ENCODE results near the gene SLC43A3.

SLC43A3 gene

DNA sequence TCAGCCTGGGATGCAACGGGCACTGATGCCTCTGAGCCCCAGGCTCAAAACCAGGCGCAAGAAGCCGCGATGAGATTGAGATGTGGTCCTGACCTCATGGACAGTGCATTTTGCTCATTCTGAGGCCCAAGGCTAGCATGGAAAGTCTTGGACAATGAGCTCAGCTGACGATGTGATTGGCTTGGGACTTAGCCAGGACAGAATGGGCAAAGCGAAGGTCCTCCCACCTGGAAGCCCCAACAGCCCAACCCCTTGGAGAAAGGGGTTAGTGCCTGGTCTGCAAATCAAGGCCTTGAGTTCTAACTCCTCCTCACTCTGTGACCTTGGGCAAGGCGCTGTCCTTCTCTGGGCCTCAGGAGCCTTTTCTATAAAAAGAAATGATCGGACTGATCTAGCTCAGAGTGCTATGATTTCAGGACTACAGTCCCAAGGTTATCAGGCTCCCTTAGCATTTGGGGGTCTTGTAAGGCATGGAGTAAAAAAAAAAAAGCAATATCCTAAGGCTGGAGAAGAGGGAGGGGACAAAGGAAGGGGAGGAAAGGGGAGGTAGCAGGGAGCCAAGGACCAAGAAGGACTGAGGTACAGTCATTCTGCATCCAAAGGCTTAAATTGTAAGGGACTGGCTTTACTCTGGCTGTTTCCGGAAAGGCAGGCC, 2.7 kb downstream of the SLC43A3 start:
- DNase-seq (ENCODE audit: low read depth in 2 of 2), result no peak
- H3K4me3 ChIP-seq (replicated peaks in 1 of 2; ENCODE audit: low read depth in 2 of 2, low read length in 2 of 2), result peak overlapping the region in 1 of 2 donors; percentile 19
- TF ChIP-seq, protein P1, sequence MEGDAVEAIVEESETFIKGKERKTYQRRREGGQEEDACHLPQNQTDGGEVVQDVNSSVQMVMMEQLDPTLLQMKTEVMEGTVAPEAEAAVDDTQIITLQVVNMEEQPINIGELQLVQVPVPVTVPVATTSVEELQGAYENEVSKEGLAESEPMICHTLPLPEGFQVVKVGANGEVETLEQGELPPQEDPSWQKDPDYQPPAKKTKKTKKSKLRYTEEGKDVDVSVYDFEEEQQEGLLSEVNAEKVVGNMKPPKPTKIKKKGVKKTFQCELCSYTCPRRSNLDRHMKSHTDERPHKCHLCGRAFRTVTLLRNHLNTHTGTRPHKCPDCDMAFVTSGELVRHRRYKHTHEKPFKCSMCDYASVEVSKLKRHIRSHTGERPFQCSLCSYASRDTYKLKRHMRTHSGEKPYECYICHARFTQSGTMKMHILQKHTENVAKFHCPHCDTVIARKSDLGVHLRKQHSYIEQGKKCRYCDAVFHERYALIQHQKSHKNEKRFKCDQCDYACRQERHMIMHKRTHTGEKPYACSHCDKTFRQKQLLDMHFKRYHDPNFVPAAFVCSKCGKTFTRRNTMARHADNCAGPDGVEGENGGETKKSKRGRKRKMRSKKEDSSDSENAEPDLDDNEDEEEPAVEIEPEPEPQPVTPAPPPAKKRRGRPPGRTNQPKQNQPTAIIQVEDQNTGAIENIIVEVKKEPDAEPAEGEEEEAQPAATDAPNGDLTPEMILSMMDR (IDR thresholded peaks at IDR 0.05; ENCODE audit: low read depth, low read length), result no peak

DNA sequence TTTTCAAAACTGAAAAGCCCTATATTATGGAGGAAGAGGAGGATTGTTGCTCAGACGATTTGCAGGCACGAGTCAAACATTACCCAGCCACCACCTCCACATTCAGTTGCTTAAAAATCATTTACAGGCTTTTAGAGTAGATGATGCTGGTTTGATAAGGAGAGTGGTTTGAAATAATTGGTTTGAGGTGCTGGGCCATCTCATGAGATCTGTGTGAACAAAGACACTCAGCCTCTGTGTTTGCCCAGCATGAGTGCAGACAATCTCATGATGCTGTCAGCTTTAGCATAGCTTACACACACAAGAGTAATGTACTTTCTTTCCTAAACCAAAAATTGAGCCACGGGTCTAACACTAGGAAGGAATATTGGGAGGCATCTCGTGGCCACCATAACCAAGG, 4.3 kb downstream of the SLC43A3 start:
- no peak overlapping the region for H3K4me3 ChIP-seq (replicated peaks in 1 of 2; ENCODE audit: low read depth in 2 of 2, low read length in 2 of 2)
- TF ChIP-seq, protein P1 (IDR thresholded peaks at IDR 0.05; ENCODE audit: low read depth, low read length), result no peak
- no peak for DNase-seq (ENCODE audit: low read depth in 2 of 2)

DNA sequence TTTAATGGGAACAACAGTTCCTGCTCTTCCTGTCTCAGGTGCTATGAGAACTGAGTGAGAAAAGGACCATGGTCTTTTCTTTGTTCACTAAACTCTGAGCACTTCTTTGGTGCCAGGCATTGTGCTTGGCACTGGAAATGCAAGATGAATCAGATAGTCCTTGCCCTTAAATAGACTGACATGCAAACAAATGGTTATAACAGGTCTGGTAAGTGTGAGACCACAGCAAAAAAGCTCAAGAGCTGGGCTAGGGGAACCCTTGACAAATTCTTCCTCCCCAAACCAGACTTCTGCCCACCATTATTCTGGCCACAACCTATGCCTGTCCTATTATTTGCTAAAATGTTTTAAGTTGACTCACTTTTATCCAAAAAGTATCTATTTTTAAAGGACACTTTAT, 5.1 kb downstream of the SLC43A3 start:
- no peak for DNase-seq (ENCODE audit: low read depth in 2 of 2)
- H3K4me3 ChIP-seq (replicated peaks in 1 of 2; ENCODE audit: low read depth in 2 of 2, low read length in 2 of 2), result no peak overlapping the region
- TF ChIP-seq, protein P1 (IDR thresholded peaks at IDR 0.05; ENCODE audit: low read depth, low read length), result no peak

DNA sequence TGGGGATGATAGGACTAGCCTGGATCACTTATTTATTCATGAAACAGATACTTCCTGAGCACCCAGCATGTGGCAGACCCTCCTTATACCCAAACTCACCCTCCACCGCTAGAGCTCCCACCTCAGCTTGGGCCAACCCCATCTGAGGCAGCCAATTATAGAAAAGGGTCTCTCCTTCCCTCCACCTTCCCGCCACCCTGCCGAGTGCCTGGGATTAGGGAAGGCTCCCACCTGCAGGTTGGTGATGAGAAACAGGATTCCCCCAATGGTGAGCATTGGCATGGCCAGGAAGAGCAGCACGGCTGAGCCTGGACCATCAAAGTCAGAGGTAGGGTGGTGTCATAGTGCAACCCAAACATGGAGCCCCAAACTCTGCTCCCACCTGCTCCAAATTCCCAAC, 5.9 kb downstream of the SLC43A3 start:
- H3K4me3 ChIP-seq (replicated peaks in 1 of 2; ENCODE audit: low read depth in 2 of 2, low read length in 2 of 2), result no peak overlapping the region
- DNase-seq (ENCODE audit: low read depth in 2 of 2), result no peak
- TF ChIP-seq, protein P1 (IDR thresholded peaks at IDR 0.05; ENCODE audit: low read depth, low read length), result no peak

DNA sequence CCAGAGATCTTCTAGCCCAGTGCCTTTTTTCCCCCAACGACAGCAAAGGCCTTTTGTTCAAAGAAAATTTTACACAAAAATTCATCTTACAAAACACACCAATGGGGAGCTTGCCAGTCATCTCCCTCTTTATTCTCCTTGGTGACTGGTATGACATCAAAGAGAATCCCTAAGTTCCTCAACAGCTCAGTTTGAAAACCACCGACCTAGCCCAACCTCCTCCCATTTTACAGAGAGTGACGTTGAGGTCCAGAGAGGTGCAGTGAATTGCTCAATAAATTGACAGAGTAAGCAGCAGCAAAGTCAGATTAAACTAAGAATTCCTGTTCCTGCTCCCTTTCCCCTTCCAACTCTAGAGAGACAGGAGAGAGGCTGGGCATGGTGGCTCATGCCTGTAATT, 7.8 kb downstream of the SLC43A3 start:
- no peak overlapping the region for H3K4me3 ChIP-seq (replicated peaks in 1 of 2; ENCODE audit: low read depth in 2 of 2, low read length in 2 of 2)

DNA sequence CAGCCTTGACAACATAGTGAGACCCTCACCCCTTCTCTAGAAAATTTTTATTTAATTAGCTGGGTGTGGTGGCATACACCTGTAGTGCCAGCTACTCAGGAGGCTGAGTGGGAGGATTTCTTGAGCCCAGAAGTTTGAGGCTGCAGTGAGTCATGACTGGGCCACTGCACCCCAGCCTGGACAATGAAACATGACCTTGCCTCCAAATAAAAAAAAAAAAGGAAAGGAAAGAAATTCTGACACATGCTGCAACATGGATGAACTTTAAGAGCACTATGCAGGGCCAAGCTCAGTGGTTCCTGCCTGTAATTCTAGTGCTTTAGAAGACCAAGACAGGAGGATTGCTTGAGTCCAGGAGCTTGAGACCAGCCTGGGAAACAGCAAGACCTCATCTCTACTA, 8.8 kb downstream of the SLC43A3 start:
- TF ChIP-seq, protein P1 (IDR thresholded peaks at IDR 0.05; ENCODE audit: low read depth, low read length), result no peak

More for the DNA sequence above, 7.8 kb downstream of the SLC43A3 start:
- DNase-seq (ENCODE audit: low read depth in 2 of 2), result no peak
- TF ChIP-seq, protein P1 (IDR thresholded peaks at IDR 0.05; ENCODE audit: low read depth, low read length), result no peak

DNA sequence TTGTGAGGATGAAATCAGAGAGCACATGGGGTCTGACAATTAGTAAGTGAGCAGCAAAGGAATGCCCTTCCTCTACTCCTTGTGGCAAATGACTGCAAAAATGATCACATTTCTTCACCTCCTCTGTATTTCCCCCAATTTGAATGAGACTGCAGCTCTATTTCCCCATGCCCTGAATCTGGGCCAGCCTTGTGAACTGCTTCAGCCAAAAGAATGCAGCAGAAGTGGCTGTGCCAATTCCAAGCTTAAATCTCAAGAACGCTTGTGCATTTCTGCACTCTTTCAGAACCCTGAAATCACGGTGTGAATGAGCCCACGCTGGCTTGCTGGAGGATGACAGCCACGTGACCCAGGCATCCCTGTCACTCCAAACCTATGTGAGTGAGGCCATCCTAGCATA, 9.9 kb downstream of the SLC43A3 start:
- DNase-seq (ENCODE audit: low read depth in 2 of 2), result peak; percentile 63 to 89

More for the DNA sequence above, 8.8 kb downstream of the SLC43A3 start:
- no peak for DNase-seq (ENCODE audit: low read depth in 2 of 2)
- H3K4me3 ChIP-seq (replicated peaks in 1 of 2; ENCODE audit: low read depth in 2 of 2, low read length in 2 of 2), result no peak overlapping the region

More for the DNA sequence above, 9.9 kb downstream of the SLC43A3 start:
- TF ChIP-seq, protein P1 (IDR thresholded peaks at IDR 0.05; ENCODE audit: low read depth, low read length), result no peak
- H3K4me3 ChIP-seq (replicated peaks in 1 of 2; ENCODE audit: low read depth in 2 of 2, low read length in 2 of 2), result no peak overlapping the region

Measured in cardiac fibroblast (primary cell).